Measurements from ENCODE around the gene SLC52A1. TPM values are rescaled to one million over a fixed set of nuclear protein-coding genes. Genes with fewer than 3 reads are reported as not detected.

SLC52A1 gene
- total RNA-seq, 1 donor from 2014 or later: not detected

DNA sequence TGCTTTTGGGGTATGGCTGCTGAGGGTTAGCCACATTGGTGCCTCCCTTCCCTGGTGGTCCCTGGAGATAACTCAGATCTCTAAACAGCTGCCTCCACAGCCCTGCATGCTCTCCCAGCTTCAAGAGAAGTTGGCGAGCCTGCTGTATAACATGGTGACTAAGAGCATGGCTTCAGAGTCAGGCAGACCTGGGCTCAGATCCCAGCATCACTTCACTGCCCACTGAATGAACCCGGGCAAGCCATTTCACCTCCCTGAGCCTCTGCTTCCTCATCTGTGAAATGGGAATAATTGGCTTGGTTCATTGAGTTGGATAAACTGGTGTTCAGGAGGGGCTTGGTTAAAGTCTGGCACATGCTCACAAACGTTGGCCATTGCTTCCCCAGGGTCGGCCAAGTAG lies 20.9 kb downstream of the SLC52A1 start:
- Histone ChIP-seq H3K9me3 (ENCODE audit: low read depth) (no peaks in the 10 kb centered on the region), H3K4me3 (no peak overlapping the region), H3K4me2 (no peak overlapping the region), H3K9ac (no peak overlapping the region), H3K27ac (no peak overlapping the region), H4K20me1 (ENCODE audit: low read depth) (no peaks in the 10 kb centered on the region), H3K36me3 (no peaks in the 10 kb centered on the region), H2AFZ (replicated peaks) (no peak overlapping the region), H3K27me3 (no peaks in the 10 kb centered on the region), H3F3A (ENCODE audit: low read depth) (no peaks in the 10 kb centered on the region), H3K4me1 (no peaks in the 10 kb centered on the region), H3K79me2 (ENCODE audit: low read depth) (no peaks in the 10 kb centered on the region)
- Mint-ChIP-seq H3K27ac (no peak overlapping the region), H3K36me3 (peaks cover 24% of the 10 kb centered on the region), H3K27me3 (ENCODE audit: insufficient read depth, low read depth) (peaks cover 3% of the 10 kb centered on the region), H3K4me3 (no peak overlapping the region), H3K4me1 (no peaks in the 10 kb centered on the region), H3K9me3 (no peaks in the 10 kb centered on the region)
- TF ChIP-seq EZH2phosphoT487 (IDR thresholded peaks at IDR 0.05): no peak
- no peak for DNase-seq (ENCODE audit: low spot score)

DNA sequence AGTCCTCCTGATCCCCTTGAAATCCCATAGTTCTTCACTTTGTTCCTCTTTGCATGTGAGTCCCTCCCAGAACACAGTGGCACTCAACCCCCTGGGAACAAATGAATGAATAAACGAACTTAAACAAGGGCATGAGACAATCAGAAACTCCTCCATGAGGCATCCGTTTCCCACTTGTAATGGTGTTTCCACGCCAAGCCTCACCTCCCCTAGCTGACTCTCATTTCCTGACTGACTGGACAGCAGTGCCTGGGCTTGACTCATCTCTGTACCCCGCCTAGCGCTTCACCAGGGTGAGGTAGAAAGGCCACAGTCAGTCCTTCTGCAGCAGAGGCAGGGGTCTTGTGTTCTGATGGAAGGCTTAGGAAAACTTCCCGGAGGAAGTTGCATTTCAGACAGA lies 23.3 kb downstream of the SLC52A1 start:
- Mint-ChIP-seq H3K27ac (no peak overlapping the region), H3K36me3 (peaks cover 34% of the 10 kb centered on the region), H3K4me3 (no peak overlapping the region), H3K9me3 (no peaks in the 10 kb centered on the region), H3K4me1 (no peaks in the 10 kb centered on the region), H3K27me3 (ENCODE audit: insufficient read depth, low read depth) (peaks cover 3% of the 10 kb centered on the region)
- Histone ChIP-seq H2AFZ (replicated peaks) (no peak overlapping the region), H3K9ac (no peak overlapping the region), H3K4me1 (no peaks in the 10 kb centered on the region), H3K4me2 (no peak overlapping the region), H4K20me1 (ENCODE audit: low read depth) (no peaks in the 10 kb centered on the region), H3K36me3 (no peaks in the 10 kb centered on the region), H3K27ac (no peak overlapping the region), H3F3A (ENCODE audit: low read depth) (no peaks in the 10 kb centered on the region), H3K79me2 (ENCODE audit: low read depth) (no peaks in the 10 kb centered on the region), H3K9me3 (ENCODE audit: low read depth) (no peaks in the 10 kb centered on the region), H3K27me3 (no peaks in the 10 kb centered on the region), H3K4me3 (no peak overlapping the region)
- DNase-seq (ENCODE audit: low spot score): no peak
- TF ChIP-seq EZH2 (IDR thresholded peaks at IDR 0.05) (no peak), CTCF (IDR thresholded peaks at IDR 0.05) (no peak), EZH2phosphoT487 (IDR thresholded peaks at IDR 0.05) (no peak)

GRCh38 chr17:5003214-5003867 lies 31.9 kb downstream of the SLC52A1 start:
- Mint-ChIP-seq H3K4me1 (peaks cover 7% of the 10 kb centered on the region), H3K9me3 (no peaks in the 10 kb centered on the region), H3K27me3 (ENCODE audit: insufficient read depth, low read depth) (no peaks in the 10 kb centered on the region), H3K4me3 (no peak overlapping the region), H3K36me3 (peaks cover 51% of the 10 kb centered on the region), H3K27ac (no peak overlapping the region)
- Histone ChIP-seq H3K4me2 (no peak overlapping the region), H3F3A (ENCODE audit: low read depth) (no peaks in the 10 kb centered on the region), H3K9ac (no peak overlapping the region), H3K36me3 (peaks cover 4% of the 10 kb centered on the region), H3K4me1 (peaks cover 12% of the 10 kb centered on the region), H4K20me1 (ENCODE audit: low read depth) (peaks cover 18% of the 10 kb centered on the region), H3K9me3 (ENCODE audit: low read depth) (no peaks in the 10 kb centered on the region), H2AFZ (replicated peaks) (no peak overlapping the region), H3K79me2 (ENCODE audit: low read depth) (peaks cover 20% of the 10 kb centered on the region), H3K27me3 (no peaks in the 10 kb centered on the region), H3K4me3 (no peak overlapping the region), H3K27ac (no peak overlapping the region)
- TF ChIP-seq CTCF (IDR thresholded peaks at IDR 0.05): no peak
- TF ChIP-seq EZH2 (IDR thresholded peaks at IDR 0.05): no peak
- no peak for TF ChIP-seq EZH2phosphoT487 (IDR thresholded peaks at IDR 0.05)
- no peak for DNase-seq (ENCODE audit: low spot score)

DNA sequence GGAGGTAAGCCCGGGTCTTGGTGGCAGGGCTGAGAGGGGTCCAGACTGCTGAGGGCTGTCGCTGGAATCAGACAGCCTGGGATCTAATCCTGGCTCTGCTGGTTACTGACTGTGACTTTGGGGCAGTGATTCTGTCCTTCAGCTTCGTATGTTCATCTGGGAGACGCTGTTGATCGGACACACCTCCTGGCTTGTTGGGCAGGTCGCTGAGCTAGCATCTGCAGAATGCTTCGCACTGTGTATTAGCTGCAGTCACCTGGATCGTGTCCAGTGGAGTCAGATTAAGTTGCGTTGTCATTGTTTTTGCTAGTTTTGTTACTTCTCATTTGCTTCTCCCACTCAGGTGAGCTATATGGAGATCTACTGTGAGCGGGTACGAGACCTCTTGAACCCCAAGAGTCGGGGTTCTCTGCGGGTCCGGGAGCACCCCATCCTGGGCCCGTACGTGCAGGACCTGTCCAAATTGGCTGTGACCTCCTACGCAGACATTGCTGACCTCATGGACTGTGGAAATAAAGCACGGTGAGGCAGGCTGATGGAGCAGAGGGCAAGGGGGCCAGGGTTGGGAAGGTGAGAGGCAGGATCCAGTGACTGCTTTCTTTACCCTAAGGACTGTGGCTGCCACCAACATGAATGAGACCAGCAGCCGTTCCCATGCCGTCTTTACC lies 33.0 kb downstream of the SLC52A1 start:
- H3K79me2 ChIP-seq (ENCODE audit: low read depth): peaks cover 23% of the 10 kb centered on the region
- H3K27me3 ChIP-seq: peaks cover under 1% of the 10 kb centered on the region
- H3K9ac ChIP-seq: no peak overlapping the region
- H3K4me1 ChIP-seq: peaks cover 12% of the 10 kb centered on the region
- no peak overlapping the region for H3K4me3 Mint-ChIP-seq
- no peaks in the 10 kb centered on the region for H3K9me3 ChIP-seq (ENCODE audit: low read depth)
- H3K4me1 Mint-ChIP-seq: peaks cover 7% of the 10 kb centered on the region
- H3K36me3 ChIP-seq: peaks cover 4% of the 10 kb centered on the region
- no peaks in the 10 kb centered on the region for H3K9me3 Mint-ChIP-seq
- peaks cover 18% of the 10 kb centered on the region for H4K20me1 ChIP-seq (ENCODE audit: low read depth)
- no peaks in the 10 kb centered on the region for H3F3A ChIP-seq (ENCODE audit: low read depth)
- H3K27ac Mint-ChIP-seq: peak overlapping the region; percentile 50
- H3K27me3 Mint-ChIP-seq (ENCODE audit: insufficient read depth, low read depth): no peaks in the 10 kb centered on the region
- TF ChIP-seq CTCF (IDR thresholded peaks at IDR 0.05): no peak
- TF ChIP-seq EZH2phosphoT487 (IDR thresholded peaks at IDR 0.05): no peak
- no peak for TF ChIP-seq EZH2 (IDR thresholded peaks at IDR 0.05)
- no peak overlapping the region for H3K27ac ChIP-seq
- H3K4me3 ChIP-seq: no peak overlapping the region
- peaks cover 43% of the 10 kb centered on the region for H3K36me3 Mint-ChIP-seq
- H2AFZ ChIP-seq (replicated peaks): no peak overlapping the region
- no peak for DNase-seq (ENCODE audit: low spot score)
- H3K4me2 ChIP-seq: no peak overlapping the region

All from neural progenitor cell (in vitro differentiated cells).